GM21367 (cell line): ENCODE measurements around the gene ROBO4.

ENCODE experiments used
- ATAC-seq: cut with Tn5 transposase; IDR thresholded peaks from one replicate; pipeline ENCODE4 v1.9.1; 2021; ENCODE audit not compliant: unreplicated experiment

ROBO4 gene

DNA sequence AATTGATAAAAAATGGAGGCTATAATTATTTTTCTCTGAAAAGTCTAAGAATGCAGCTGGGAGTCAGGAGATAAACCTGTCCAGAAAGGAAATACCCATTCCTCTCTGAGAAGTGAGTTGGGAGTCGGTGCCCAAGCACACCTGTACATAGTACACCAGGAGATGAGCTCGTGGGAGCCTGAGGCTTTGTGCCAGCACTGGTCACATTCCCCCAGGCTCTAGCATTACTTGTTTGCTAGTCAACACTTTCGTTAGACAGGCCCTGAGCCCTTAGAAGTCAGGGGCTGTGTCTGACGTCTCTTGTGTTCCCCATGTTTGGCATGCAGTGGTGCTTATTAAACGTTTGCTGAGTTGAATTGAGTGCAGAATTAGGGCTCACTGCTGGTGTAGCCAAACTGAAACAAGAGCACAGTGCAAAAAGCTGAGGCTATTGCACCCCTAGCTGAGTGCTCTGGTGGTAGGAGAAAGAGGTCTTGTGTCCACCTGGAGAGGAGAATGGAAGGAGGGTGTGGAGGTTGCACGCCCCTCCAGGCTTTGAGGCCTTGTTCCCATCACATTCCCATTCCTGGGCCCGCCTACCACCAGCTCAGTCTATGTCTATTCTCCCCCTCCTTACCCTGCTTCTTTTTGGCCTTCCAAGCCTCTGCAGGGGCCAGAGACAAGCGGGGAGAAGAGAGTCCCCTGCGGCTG is 6.8 kb downstream of the ROBO4 start:
- no peak for ATAC-seq

DNA sequence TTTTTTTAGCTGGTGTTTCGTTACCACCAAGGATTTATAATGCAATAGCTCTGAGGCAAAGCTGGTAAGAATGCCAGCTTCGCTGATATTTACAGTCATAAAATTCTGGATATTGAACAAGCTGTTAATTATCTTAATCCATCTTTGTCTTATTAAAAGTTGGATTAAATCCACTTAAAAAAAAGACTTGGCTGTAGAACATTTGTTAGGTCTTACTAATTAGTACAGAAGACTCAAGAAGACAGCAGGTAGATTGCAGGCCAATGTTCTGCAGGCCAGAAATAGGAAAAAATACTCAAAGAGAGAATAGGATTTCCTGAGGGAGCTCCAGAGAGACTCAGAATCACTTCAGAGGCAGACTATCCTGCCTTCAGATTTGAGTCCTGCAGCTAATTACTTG is 7.5 kb downstream of the ROBO4 start:
- no peak for ATAC-seq

DNA sequence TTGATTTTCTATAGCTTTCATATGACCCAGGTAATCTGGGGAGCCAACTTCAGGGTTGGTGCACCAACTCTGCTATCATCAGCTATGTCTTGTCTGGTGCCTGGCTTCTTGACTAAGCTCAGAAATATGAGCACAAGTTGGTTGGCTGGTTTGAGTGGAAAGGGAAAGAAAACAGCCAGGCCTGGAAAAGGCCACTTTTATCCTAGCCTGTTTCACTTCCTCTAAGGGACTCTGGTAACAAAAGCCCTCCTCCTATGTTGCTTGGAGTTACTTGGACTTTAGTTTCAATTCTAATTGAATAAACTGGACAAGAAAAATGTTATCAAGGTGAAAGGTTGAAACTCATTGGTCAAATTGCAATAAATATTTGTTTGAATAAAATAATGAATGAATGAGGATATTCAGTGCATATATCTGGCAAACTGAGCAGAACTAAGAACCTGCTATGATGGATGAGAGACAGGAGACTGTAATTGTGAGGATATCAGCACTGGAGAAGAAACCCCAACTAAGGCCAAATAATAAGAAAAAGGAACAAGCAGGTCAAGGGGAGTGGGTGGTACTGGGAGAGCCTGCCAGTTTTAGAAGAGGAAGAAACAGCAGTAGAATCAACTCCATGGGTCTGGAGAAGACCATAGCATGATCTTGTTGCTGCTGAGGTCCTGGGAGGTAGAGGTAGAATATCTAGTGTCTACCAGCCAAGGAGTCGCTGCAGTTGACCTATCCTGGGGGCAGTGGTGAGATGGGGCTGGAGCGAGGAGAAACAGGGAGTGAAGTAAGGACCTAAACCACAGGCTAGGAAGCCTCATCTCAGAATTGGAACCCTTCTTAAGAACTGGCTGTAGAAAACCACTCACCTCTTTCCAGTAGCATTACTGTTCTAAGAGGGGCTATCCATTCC is 8.2 kb downstream of the ROBO4 start:
- no peak for ATAC-seq

DNA sequence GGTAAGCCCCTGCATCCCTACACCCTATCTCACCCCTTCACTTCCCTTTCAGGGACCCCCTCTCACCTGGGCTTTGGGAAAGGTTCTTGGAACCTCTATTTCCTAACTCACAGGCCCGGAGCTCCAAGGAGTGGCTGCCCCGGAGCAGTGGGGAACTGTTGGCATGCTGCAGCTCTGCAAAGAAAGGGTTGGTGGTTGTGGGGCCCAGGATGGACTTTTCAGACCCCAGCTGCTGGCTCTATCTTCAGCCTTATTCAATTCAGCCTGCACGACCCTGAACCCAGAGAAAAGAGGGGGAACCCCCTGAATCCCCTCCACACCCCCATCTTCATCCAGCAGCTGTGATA is 10.0 kb downstream of the ROBO4 start:
- no peak for ATAC-seq

DNA sequence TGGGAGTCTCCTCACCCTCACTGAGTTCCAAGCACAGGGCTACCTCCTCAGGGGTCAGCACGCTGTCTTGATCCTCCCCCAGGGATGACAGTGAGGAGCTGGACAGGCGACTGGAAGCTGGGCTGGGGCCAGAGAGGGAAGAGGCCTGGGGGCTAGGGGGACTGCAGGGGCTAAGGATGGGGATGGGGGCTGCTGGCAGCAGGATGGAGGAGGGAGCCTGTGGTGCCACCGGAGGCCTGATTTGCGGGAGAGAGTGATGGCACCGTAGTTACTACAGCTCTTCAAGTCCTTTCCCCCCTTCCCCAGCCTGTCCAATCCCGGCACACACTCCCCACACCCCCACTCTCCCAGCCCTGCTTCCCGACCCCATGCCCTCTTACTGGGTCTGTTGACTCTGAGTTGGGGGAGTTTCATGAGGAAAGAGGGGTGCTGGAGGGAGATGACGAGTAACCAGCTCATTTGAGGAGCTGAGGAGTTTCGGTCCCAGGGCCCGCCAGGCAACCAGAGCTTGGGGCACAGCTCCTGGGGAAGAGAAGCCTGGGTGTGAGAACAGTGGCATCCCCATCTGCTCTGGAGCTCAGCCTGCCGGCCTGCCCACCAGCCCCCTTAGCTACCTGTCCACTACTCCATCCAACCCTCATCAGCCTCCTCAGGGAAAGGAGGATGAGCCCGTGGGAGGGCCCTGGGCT is 10.5 kb downstream of the ROBO4 start:
- no peak for ATAC-seq

DNA sequence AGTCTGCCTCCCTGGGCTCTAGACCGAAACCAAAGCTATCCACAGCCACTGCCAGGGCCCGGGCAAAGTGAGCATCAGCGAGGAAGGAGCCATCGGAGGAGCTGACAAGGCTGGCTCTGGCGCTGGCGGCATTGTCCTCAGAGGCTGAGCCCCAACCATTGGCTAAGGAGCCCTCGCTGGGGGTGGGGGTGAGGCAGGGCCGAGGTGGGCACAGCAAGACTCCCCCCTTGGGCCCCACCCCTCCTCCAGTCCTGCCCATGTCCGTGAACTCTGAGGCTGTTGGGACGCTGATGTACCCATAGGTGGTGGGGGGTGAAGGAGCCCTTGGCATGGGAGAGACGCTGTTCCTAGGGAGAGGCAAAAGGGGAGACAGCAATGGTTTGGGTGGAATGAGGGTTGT is 11.2 kb downstream of the ROBO4 start:
- ATAC-seq: no peak

DNA sequence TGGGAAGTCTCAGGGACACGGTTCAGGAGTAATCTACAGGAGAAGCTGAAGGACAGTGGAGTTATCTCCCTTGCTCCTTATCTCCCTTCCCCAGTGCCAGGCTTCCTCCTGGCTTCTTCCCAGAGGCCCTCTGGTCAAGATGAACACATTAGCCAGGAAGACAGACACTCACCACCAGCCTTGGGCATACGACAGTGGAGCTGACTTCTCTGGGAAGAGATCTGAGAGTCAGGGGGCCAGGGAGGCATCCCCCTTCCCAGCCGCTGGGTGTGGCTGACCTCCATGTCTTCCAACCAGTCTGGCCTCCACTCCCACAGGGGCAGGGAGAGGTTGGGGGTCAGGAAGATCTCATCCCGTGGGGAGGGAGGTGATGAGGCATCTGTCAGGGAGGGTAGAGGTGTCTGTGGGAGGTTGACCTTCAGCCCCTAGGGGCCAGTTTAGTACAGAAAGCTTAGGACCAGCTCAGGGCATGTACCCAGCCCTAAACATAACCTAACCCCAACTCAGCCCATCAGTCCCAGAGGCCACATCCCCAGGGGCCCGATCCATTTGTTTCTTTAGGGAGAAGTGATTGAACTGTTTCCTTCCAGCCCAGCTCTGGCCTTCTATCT is 12.7 kb downstream of the ROBO4 start:
- no peak for ATAC-seq

DNA sequence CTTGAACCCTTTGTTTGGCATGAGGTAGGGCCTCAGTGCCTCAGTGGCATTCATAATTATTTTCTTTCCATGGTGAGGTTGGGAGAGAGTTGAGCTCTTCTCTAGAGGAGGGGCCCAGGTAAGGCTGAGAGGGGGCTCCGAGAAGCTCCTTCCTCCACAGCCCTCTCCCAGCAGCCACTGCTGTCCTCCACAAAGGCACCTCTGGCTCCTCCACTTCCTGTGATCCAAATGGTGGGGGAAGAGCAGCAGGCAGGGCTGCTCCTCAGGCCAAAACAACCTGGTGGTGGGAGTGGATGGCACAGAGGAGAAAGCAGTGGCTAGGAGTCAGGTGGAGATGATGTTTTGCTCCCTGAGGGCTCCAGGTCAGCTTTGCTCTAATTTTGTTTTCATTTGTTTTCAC is 13.3 kb downstream of the ROBO4 start:
- no peak for ATAC-seq

DNA sequence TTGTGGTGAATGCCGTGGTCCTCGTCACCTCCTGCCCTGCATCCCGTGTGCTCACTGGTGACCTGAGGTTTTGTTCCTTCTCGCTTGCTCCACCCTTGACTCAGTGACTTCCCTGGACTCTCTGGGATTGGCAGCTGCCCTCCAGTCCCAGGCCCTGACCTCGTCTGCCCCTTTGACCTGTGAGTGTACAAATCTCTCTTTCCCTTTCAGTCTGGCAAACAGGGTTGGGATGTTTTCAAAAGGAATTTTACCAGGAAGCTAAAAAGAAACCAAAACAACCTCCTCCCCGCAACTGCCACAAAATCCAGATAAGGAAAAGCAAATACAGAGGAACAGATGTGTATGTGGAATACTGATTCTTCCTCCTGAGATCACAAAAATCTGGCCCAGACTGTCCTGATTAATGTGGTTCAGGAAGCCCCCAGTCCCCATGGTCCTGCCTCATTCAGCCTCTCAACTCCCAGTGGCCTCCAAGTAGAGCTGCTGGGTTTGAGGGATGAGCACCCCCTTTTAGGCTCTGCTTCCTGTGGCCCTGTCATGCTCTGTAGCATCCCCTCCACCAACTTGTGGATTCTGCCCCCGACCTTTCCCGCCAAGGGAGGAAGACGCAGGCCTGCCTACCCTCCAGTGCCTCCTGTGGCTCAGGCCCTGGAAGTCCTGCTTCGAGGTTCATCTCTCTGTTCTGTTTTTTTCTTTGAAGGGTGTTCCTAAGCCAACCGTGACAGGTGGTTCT is 15.2 kb downstream of the ROBO4 start:
- ATAC-seq: no peak

DNA sequence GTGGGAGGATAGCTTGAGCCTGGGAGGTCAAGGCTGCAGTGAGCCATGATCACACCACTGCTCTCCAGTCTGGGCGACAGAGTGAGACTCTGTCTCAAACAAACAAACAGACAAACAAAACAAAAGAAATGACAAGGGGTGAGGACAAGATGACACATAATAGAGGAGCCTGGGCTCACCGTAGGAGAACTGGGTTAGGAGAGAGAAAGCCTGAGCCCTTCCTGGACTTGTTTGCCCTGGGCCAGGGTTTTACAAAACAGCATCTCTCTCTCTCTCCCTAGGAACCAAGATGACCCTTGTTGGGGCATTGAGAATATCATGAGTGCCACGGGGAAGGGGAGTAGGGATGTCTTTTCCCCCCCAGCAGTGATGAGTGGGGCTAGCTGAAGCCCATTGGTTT is 16.7 kb downstream of the ROBO4 start:
- ATAC-seq: no peak

DNA sequence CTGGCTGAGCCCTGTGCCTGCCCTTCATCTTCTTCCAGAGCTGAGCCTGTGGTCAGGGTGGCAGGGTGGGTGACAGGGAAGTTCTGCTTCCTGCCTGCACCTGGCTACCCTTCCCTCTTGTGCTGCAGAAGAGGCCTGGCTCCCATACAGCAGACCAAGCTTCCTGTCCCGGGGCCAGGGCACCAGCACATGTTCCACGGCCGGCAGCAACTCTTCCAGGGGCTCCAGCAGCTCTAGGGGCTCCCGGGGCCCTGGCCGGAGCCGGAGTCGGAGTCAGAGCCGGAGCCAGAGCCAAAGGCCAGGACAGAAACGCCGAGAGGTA is 17.4 kb downstream of the ROBO4 start:
- ATAC-seq: no peak

DNA sequence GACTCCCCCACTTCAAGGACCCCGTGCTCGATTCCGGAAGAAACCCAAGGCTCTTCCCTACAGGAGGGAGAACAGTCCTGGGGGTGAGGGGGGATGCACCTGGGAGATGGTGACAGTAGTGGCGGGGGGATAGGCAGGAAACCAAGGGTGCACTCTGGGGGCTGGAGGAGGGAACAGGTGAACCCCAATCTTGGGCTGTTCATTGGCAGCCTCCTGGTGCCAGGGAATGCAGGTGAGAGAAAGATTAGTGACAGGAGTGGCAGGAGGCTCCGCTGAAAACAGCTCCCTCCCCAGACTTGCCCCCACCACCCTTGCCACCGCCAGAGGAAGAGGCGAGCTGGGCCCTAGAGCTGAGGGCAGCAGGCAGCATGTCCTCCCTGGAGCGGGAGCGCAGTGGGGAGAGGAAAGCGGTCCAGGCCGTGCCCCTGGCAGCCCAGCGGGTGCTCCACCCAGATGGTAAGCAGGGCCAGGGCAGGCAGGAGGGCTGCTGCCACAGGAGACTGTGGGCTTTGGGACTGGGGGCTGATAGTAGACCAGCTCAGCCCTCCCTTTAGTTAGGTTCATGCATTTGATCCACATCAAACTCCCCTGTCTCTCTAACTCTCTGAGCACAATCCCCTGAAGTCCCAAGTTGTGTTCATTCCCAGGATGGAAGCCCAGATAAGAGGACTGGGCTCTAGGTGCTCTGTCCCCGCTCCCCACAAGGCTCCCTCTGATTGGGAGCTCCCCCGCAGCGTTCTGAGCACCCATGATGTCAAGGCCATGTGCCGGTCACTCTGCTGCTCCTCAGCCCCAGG is 18.0 kb downstream of the ROBO4 start:
- no peak for ATAC-seq

DNA sequence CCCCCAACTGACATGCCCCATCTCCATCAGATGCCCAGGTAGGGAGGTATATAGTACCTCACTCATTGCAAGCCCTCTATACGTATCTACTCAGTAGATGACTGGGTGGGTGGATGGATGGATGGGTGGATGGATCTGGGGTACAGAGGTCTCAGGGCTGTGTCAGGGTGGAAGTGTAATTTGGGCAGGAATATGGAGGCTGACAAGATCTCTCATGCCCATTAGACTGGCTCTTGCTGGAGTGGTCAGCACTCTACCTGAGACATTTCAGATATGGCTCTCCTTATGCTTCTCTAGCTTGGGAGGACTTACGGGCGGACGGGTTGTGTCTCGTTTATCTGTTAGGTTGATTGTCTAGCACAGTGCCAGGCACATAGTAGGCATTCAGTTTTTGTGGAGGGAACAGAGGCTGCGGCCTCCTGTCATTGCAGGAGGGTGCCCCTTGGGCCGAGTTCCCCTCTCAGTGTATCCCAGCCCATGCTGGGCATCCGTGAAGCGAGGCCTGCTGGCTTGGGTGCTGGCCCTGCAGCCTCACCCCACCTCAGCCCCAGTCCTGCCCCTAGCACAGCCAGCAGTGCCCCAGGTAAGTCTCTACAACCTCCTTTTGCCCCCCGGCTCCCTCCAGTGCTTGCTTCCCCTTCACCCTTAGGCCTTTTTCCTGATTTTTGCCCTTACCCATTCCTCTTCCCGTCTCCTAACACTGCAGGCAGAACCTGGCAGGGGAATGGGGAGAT is 18.7 kb downstream of the ROBO4 start:
- no peak for ATAC-seq

DNA sequence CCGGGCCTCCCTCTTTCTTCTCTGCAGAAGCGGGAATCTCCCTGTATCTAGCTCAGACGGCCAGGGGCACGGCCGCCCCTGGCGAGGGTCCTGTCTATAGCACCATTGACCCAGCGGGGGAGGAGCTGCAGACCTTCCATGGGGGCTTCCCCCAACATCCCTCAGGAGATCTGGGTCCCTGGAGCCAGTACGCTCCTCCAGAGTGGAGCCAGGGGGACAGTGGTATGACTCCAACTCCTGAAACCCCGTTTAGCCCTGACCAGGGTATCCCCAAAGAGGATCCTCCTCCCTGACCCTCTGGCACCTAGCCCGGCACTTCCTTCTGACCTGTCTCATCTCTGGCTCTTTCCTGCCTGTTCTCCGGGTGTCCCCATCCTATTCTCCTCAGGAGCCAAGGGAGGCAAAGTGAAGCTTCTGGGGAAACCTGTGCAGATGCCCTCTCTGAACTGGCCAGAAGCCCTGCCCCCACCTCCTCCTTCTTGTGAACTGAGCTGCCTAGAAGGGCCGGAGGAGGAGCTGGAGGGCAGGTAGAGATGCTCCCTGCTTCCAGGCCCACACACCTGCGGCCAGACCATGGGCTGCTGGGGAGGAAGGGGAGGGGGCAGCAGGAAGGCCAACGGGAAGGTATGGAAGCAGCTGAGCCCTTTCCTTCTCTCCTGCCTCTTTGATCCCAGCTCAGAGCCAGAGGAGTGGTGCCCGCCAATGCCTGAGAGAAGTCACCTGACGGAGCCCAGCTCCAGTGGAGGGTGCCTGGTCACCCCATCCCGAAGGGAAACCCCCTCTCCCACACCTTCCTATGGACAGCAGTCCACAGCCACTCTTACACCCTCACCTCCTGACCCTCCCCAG is 19.5 kb downstream of the ROBO4 start:
- ATAC-seq: no peak

DNA sequence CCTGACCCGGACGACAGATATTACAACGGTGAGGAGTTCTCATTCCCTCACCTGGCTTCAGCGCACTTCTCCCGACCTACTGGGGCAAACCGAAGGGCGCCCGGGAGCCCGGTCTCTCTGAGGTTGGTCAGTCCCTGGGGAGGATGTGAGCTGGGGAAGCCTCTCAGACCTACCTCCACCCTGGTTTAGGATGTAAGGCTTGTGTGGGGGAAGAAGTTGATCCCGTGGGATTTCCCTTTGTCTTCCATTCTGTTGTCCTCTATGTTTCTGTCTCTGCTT is 20.1 kb downstream of the ROBO4 start:
- no peak for ATAC-seq

DNA sequence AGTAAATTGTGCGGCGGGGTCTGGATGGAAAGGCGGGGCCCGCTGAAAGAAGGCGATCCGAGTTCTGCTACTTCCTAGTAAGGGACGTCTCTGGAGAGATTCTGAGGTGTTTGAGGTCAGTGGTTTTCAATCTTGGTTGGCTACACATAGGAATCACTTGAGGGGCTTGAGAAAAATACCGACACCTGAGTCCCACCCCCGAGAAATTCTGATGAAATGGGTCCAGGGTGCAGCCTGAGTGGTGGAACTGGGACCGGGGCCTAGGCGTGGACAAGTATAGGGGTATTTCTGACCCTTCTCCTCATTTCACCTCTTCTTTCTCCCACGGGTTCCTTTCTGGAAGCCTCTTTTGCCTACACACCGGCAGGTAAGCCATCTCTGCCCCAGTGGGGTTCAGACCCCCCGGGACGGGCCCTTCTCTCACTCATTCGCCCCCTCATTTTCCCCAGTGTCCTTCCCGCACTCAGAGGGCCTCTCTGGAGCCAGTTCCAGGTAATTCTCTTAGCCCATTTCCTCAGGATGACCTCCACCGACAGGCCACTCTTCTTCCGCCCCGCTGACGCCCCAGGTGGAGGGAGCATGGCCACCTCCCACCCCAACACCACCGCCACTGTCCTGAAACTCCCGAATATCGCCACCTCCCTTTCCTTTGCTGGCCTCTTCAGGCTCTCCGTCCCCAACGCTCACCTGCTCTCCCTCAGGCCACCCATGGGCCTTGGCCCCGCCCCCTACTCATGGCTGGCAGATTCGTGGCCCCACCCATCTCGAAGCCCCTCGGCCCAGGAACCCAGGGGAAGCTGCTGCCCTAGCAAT is 20.6 kb downstream of the ROBO4 start:
- no peak for ATAC-seq

DNA sequence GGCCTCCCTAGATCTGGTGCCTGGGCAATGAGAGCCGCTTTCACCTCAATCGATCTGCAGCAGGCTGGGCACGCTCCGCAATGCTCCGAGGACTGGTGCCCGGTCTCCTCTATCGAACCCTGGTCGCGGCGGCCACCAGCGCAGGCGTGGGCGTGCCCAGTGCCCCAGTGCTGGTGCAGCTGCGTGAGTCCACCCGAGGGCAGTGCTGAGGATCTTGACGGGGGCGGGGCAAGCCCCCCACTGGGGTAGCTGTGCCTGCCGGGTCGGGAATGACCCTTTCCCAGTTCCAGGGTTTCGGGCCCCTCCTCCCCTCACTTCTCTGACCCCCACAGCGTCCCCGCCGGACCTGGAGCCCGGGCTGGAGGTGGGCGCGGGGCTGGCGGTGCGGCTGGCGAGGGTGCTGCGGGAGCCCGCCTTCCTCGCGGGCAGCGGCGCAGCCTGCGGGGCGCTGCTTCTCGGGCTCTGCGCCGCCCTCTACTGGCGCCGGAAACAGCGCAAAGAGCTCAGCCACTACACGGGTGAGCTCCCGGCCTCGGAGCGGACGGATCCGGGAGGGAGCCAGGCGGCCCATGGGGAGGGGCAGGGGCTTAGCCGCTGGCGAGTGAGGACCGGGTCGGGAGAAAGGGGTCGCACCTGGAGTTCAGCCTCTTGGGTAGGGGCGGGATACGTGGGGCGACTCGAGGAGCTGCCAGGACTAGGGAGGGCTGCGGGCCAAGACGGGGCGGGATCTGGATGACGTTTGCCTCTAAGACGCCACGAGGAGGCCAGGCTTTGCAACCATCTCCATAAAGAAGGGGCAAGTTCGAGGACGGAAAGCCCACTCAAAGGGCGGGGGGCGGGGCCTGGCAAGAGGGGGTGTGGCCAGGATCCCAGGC is 21.5 kb downstream of the ROBO4 start:
- peak; percentile 93 for ATAC-seq
